Caco-2 (cell line): ENCODE measurements around the gene SEC16A. TPM values are rescaled to one million over a fixed set of nuclear protein-coding genes. Genes with fewer than 3 reads are reported as not detected.

Experiments used
- BruUV-seq: library from RNA; stranded (reverse); fragments of 400-500 nt; replicated peaks from 2 replicates; lab custom pipeline; 2021; lab: Mats Ljungman, UMichigan
- CTCF ChIA-PET: fragments of 300-600 bp; sonication (Branson Sonifier 250); formaldehyde crosslinking; loops from one replicate; lab custom pipeline; 2022; ENCODE audit warnings: antibody characterized with exemption; lab: Charles Lee
- POLR2A ChIA-PET: fragments of 300-600 bp; sonication (Branson Sonifier 250); formaldehyde crosslinking; loops from one replicate; lab custom pipeline; 2022; ENCODE audit warnings: antibody characterized with exemption; lab: Charles Lee
- DNase-seq, 2 experiments: peaks; one replicate each; pipeline versions ENCODE4 v3.0.0 to v3.0.0-alpha.2; 2020 to 2022
- H3K27me3 ChIP-seq: replicated peaks from 2 replicates; pipeline ENCODE4 v1.6.0; 2011; ENCODE audit warnings: low read length; ENCODE audit not compliant: control insufficient read depth, insufficient read depth
- H3K36me3 ChIP-seq: 2 replicates; pipeline ENCODE4 v1.5.1; 2011; ENCODE audit warnings: low read length; ENCODE audit not compliant: control insufficient read depth, insufficient read depth
- H3K4me1 ChIP-seq: fragments of 250-450 bp; sonication (Bioruptor Pico); 2 replicates; pipeline ENCODE4 v1.5.1; 2020; ENCODE audit warnings: mild to moderate bottlenecking
- H3K4me3 ChIP-seq: 2 replicates; pipeline ENCODE4 v1.5.1; 2011; ENCODE audit warnings: low read depth, mild to moderate bottlenecking, control low read depth, low read length
- H3K9me3 ChIP-seq: fragments of 250-450 bp; sonication (Bioruptor Pico); 2 replicates; pipeline ENCODE4 v1.5.1; 2020; ENCODE audit warnings: mild to moderate bottlenecking, moderate library complexity
- H3K27ac Mint-ChIP-seq: one replicate; pipeline ENCODE4 v1.8.0; 2022; ENCODE audit warnings: mixed read lengths; ENCODE audit not compliant: unreplicated experiment
- H3K27me3 Mint-ChIP-seq: one replicate; pipeline ENCODE4 v1.8.0; 2022; ENCODE audit warnings: mixed read lengths; ENCODE audit not compliant: insufficient read depth, unreplicated experiment
- H3K36me3 Mint-ChIP-seq: one replicate; pipeline ENCODE4 v1.8.0; 2022; ENCODE audit warnings: mild to moderate bottlenecking, mixed read lengths; ENCODE audit not compliant: insufficient read depth, unreplicated experiment
- H3K4me1 Mint-ChIP-seq: one replicate; pipeline ENCODE4 v1.8.0; 2022; ENCODE audit warnings: low read depth, mixed read lengths; ENCODE audit not compliant: unreplicated experiment
- H3K4me3 Mint-ChIP-seq: one replicate; pipeline ENCODE4 v1.8.0; 2022; ENCODE audit warnings: mild to moderate bottlenecking, moderate library complexity, mixed read lengths; ENCODE audit not compliant: unreplicated experiment
- H3K9me3 Mint-ChIP-seq: one replicate; pipeline ENCODE4 v1.8.0; 2022; ENCODE audit warnings: mixed read lengths; ENCODE audit not compliant: unreplicated experiment
- CTCF ChIP-seq, 2 experiments: fragments of 200-600 bp in 1 of 2; IDR thresholded peaks; 1 replicate in 1 of 2; 2 replicates in 1 of 2; pipeline versions ENCODE4 v1.5.1 to v1.8.0; 2011 to 2022; ENCODE audit warnings: antibody characterized with exemption in 1 of 2, control low read depth in 1 of 2, inconsistent platforms in 1 of 2, low read depth in 1 of 2, low read length in 1 of 2, mild to moderate bottlenecking in 1 of 2, moderate library complexity in 1 of 2; ENCODE audit not compliant: insufficient read depth in 1 of 2, severe bottlenecking in 1 of 2, unreplicated experiment in 1 of 2
- intact Hi-C: fragments of 100-400 bp; cut with micrococcal nuclease; formaldehyde crosslinking; loops from one replicate; pipeline ENCODE4 v1.10.0; 2022; ENCODE audit not compliant: unreplicated experiment
- total RNA-seq: library from RNA; stranded (reverse); gene quantifications from 2 replicates; pipeline ENCODE4 v1.2.3, GENCODE V29; 2022

Gene SEC16A
- total RNA-seq, 1 experiment from 2014 or later, result 76.4 TPM

- Mint-ChIP-seq H3K27ac (no peak overlapping the region), H3K27me3 (no peaks in the 10 kb centered on the region), H3K36me3 (peaks cover 7% of the 10 kb centered on the region), H3K4me1 (no peaks in the 10 kb centered on the region), H3K4me3 (no peak overlapping the region), H3K9me3 (no peaks in the 10 kb centered on the region)
- POLR2A ChIA-PET, result no interaction called here
- no peak overlapping the region for H3K4me3 ChIP-seq
- TF ChIP-seq CTCF (IDR thresholded peaks at IDR 0.05; ENCODE audit: insufficient read depth in 1 of 2, low read depth in 1 of 2, low read length in 1 of 2, severe bottlenecking in 1 of 2, unreplicated experiment in 1 of 2), result no peak
- H3K4me1 ChIP-seq, result peaks cover 23% of the 10 kb centered on the region
- CTCF ChIA-PET, result no interaction called here
- no TSS peak for BruUV-seq
- H3K9me3 ChIP-seq, result no peaks in the 10 kb centered on the region
- no peaks in the 10 kb centered on the region for H3K27me3 ChIP-seq
- DNase-seq, result no peak
- intact Hi-C loops, result no loop called here
- no peaks in the 10 kb centered on the region for H3K36me3 ChIP-seq
Measured at GRCh38 chr9:136528716-136529341, 46.0 kb upstream of the SEC16A start.

- Histone ChIP-seq H3K27me3 (no peaks in the 10 kb centered on the region), H3K4me3 (no peak overlapping the region), H3K4me1 (peaks cover 23% of the 10 kb centered on the region), H3K36me3 (no peaks in the 10 kb centered on the region), H3K9me3 (no peaks in the 10 kb centered on the region)
- no peaks in the 10 kb centered on the region for H3K27me3 Mint-ChIP-seq
- no peak for DNase-seq
- no TSS peak for BruUV-seq
- H3K27ac Mint-ChIP-seq, result no peak overlapping the region
- intact Hi-C loops, result no loop called here
- H3K36me3 Mint-ChIP-seq, result peaks cover 7% of the 10 kb centered on the region
- CTCF ChIA-PET, result no interaction called here
- TF ChIP-seq CTCF (IDR thresholded peaks at IDR 0.05; ENCODE audit: insufficient read depth in 1 of 2, low read depth in 1 of 2, low read length in 1 of 2, severe bottlenecking in 1 of 2, unreplicated experiment in 1 of 2), result no peak
- no peak overlapping the region for H3K4me3 Mint-ChIP-seq
- no peaks in the 10 kb centered on the region for H3K9me3 Mint-ChIP-seq
- H3K4me1 Mint-ChIP-seq, result no peaks in the 10 kb centered on the region
- POLR2A ChIA-PET, result no interaction called here
Measured at GRCh38 chr9:136527721-136528710, 45.2 kb upstream of the SEC16A start.

- Mint-ChIP-seq H3K4me3 (no peak overlapping the region), H3K4me1 (no peaks in the 10 kb centered on the region), H3K9me3 (no peaks in the 10 kb centered on the region), H3K36me3 (peaks cover 7% of the 10 kb centered on the region), H3K27me3 (no peaks in the 10 kb centered on the region), H3K27ac (no peak overlapping the region)
- no peak for DNase-seq
- Histone ChIP-seq H3K4me1 (peaks cover 23% of the 10 kb centered on the region), H3K27me3 (no peaks in the 10 kb centered on the region), H3K9me3 (no peaks in the 10 kb centered on the region), H3K36me3 (no peaks in the 10 kb centered on the region), H3K4me3 (no peak overlapping the region)
- intact Hi-C loops, result no loop called here
- BruUV-seq, result no TSS peak
- TF ChIP-seq CTCF (IDR thresholded peaks at IDR 0.05; ENCODE audit: insufficient read depth in 1 of 2, low read depth in 1 of 2, low read length in 1 of 2, severe bottlenecking in 1 of 2, unreplicated experiment in 1 of 2), result no peak
- POLR2A ChIA-PET, result no interaction called here
- CTCF ChIA-PET, result no interaction called here
Measured at GRCh38 chr9:136527131-136527530, 44.3 kb upstream of the SEC16A start.
